ENCODE data around the gene ZC3H11A. TPM values are rescaled to one million over a fixed set of nuclear protein-coding genes. Genes with fewer than 3 reads are reported as not detected.

ZC3H11A gene
- total and polyA plus RNA-seq, 2 donors (not counting 3 experiments of a cell fraction or from before 2014, with no cell fraction given): 36.8 to 72.6 TPM

DNA sequence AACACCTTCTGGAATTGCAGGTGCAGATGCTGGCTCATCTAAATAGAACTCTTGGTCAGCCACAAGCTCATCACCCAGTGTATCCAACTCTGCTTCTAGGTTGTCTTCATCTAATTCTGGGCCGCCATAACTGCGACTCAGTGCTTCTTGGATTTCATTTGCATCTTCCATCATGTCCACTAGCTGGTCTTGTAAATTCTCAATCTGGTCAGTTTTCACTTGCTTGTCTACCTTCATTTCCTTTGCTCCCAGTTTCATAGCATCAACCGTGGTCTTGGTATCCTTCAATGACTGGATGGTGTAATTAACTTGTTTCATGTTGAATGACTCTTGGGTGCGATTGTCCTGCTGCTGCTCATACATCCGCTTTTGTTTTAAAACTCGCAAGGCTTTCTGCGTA is 10.3 kb downstream of the ZC3H11A start:
- Histone ChIP-seq H3K4me1 (ENCODE audit: control insufficient read depth, extremely low read depth, insufficient read depth, low read length) (no peaks in the 10 kb centered on the region), H3K9me3 (replicated peaks; ENCODE audit: control insufficient read depth, insufficient read depth, low read length) (no peaks in the 10 kb centered on the region), H3K9ac (replicated peaks; ENCODE audit: extremely low read depth, insufficient read depth, low read length) (no peak overlapping the region), H3K4me2 (ENCODE audit: insufficient read depth, low read length) (no peak overlapping the region), H3K9me1 (replicated peaks; ENCODE audit: control insufficient read depth, extremely low read depth, insufficient read depth, low read length) (no peaks in the 10 kb centered on the region), H3K4me3 (replicated peaks in 1 of 3; ENCODE audit: insufficient read depth in 1 of 3, low read depth in 1 of 3, low read length in 3 of 3) (no peak overlapping the region), H3K79me2 (ENCODE audit: control insufficient read depth, insufficient read depth, low read length) (peaks cover 72% of the 10 kb centered on the region), H3K36me3 (ENCODE audit: control insufficient read depth in 2 of 2, extremely low read depth in 1 of 2, insufficient read depth in 2 of 2, low read length in 2 of 2) (peaks cover 10 to 12% of the 10 kb centered on the region in 2 experiments), H2AFZ (ENCODE audit: low read depth, low read length) (no peak overlapping the region), H4K20me1 (replicated peaks; ENCODE audit: control insufficient read depth, extremely low read depth, insufficient read depth, low read length) (peaks cover 8% of the 10 kb centered on the region), H3K27ac (ENCODE audit: insufficient read depth, low read depth, low read length) (no peak overlapping the region), H3K27me3 (ENCODE audit: control insufficient read depth in 2 of 2, insufficient read depth in 2 of 2, low read length in 2 of 2) (no peaks in the 10 kb centered on the region)
- intact Hi-C loops (cut with micrococcal nuclease): no loop called here
- ChIA-PET POLR2A (no interaction called here), CTCF (interaction anchor here (1.2 kb wide), 1 partner anchor 14 kb away, joined by 4 read pairs; no protein-coding TSS in a partner anchor)
- FAIRE-seq (no peak), DNase-seq (ENCODE audit: low read depth, low spot score) (no peak)
- no peak for TF ChIP-seq EZH2 (IDR thresholded peaks at IDR 0.05; ENCODE audit: borderline replicate concordance, low read depth, low read length, severe bottlenecking)
- TF ChIP-seq CTCF (IDR thresholded peaks at IDR 0.05; ENCODE audit: extremely low read depth in 1 of 2, insufficient read depth in 1 of 2, low read depth in 1 of 2, low read length in 2 of 2): no peak
- dilution Hi-C loops (cut with MboI; ENCODE audit: extremely low pct_ligation_motif_present, low sequenced_read_pairs): no loop called here
- BruUV-seq (replicated peaks): no TSS peak

DNA sequence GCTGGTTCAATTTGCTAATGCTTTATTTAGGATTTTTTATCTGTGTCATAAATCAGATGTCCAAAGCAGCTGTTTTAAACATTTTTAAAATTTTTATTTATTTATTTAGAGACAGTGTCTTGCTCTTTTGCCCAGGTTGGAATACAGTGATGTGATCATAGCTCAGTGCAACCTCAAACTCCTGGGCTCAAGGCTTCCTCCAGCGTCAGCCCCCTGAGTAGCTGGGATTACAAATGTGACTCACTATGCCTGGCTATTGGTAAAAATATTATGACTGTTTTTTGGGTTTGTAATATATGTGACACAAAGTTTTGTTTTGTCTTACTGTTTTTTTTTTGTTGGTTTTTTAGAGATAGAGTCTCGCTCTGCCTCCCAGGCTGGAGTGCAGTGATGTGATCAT is 11.8 kb downstream of the ZC3H11A start:
- no peak overlapping the region for H3K27ac ChIP-seq (ENCODE audit: insufficient read depth, low read depth, low read length)
- no peak for DNase-seq (ENCODE audit: low read depth, low spot score)
- TF ChIP-seq CTCF (IDR thresholded peaks at IDR 0.05; ENCODE audit: extremely low read depth in 1 of 2, insufficient read depth in 1 of 2, low read depth in 1 of 2, low read length in 2 of 2) (no peak), POLR2AphosphoS5 (IDR thresholded peaks at IDR 0.05; ENCODE audit: insufficient read depth, low read depth, low read length) (no peak), GATA2 (IDR thresholded peaks at IDR 0.05; ENCODE audit: insufficient read depth, insufficient read length, low read depth, low read length) (no peak), FOS (IDR thresholded peaks at IDR 0.05; ENCODE audit: borderline replicate concordance, insufficient read depth, low read length) (no peak), MYC (IDR thresholded peaks at IDR 0.05; ENCODE audit: low read depth, low read length) (no peak), POLR2A (IDR thresholded peaks at IDR 0.05; ENCODE audit: low read depth, low read length) (no peak), JUN (IDR thresholded peaks at IDR 0.05; ENCODE audit: borderline replicate concordance, insufficient read depth, insufficient read length, low read depth) (no peak), EZH2 (IDR thresholded peaks at IDR 0.05; ENCODE audit: borderline replicate concordance, low read depth, low read length, severe bottlenecking) (no peak)
- TF ChIP-seq, protein P1, sequence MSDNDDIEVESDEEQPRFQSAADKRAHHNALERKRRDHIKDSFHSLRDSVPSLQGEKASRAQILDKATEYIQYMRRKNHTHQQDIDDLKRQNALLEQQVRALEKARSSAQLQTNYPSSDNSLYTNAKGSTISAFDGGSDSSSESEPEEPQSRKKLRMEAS (IDR thresholded peaks at IDR 0.05; ENCODE audit: insufficient read depth, insufficient read length): no peak

More for the DNA sequence above, 11.8 kb downstream of the ZC3H11A start:
- dilution Hi-C loops (cut with MboI; ENCODE audit: extremely low pct_ligation_motif_present, low sequenced_read_pairs): no loop called here
- Histone ChIP-seq H3K9me3 (replicated peaks; ENCODE audit: control insufficient read depth, insufficient read depth, low read length) (no peaks in the 10 kb centered on the region), H3K4me2 (ENCODE audit: insufficient read depth, low read length) (no peak overlapping the region), H4K20me1 (replicated peaks; ENCODE audit: control insufficient read depth, extremely low read depth, insufficient read depth, low read length) (peaks cover 3% of the 10 kb centered on the region), H3K79me2 (ENCODE audit: control insufficient read depth, insufficient read depth, low read length) (peaks cover 62% of the 10 kb centered on the region), H3K36me3 (ENCODE audit: control insufficient read depth in 2 of 2, extremely low read depth in 1 of 2, insufficient read depth in 2 of 2, low read length in 2 of 2) (peaks cover 10 to 12% of the 10 kb centered on the region in 2 experiments), H3K27me3 (ENCODE audit: control insufficient read depth in 2 of 2, insufficient read depth in 2 of 2, low read length in 2 of 2) (no peaks in the 10 kb centered on the region), H3K4me1 (ENCODE audit: control insufficient read depth, extremely low read depth, insufficient read depth, low read length) (no peaks in the 10 kb centered on the region), H2AFZ (ENCODE audit: low read depth, low read length) (no peak overlapping the region), H3K9ac (replicated peaks; ENCODE audit: extremely low read depth, insufficient read depth, low read length) (no peak overlapping the region), H3K4me3 (replicated peaks in 1 of 3; ENCODE audit: insufficient read depth in 1 of 3, low read depth in 1 of 3, low read length in 3 of 3) (no peak overlapping the region), H3K9me1 (replicated peaks; ENCODE audit: control insufficient read depth, extremely low read depth, insufficient read depth, low read length) (no peaks in the 10 kb centered on the region)
- ChIA-PET POLR2A (interaction anchor here (0.6 to 0.8 kb wide), 2 partner anchors 41 to 46 kb away, joined by 3 read pairs; no protein-coding TSS in a partner anchor), CTCF (interaction anchor here (0.8 kb wide), 1 partner anchor 12 kb away, joined by 3 read pairs; no protein-coding TSS in a partner anchor)
- intact Hi-C loops (cut with micrococcal nuclease): no loop called here
- no TSS peak for BruUV-seq (replicated peaks)
- FAIRE-seq: no peak

Measured in endothelial cell of umbilical vein (primary cell).